GM12878 (cell line): ENCODE measurements around the gene PRKRIP1. TPM values are rescaled to one million over a fixed set of nuclear protein-coding genes. Genes with fewer than 3 reads are reported as not detected.

Source experiments
- ATAC-seq: fragments of 200-7000 bp; cut with Tn5 transposase; 3 replicates; pipeline ENCODE4 v1.9.1; 2020; ENCODE audit warnings: mild to moderate bottlenecking, moderate library complexity
- BruUV-seq: library from RNA; stranded (reverse); fragments of 400-500 nt; replicated peaks from 2 replicates; lab custom pipeline; 2021; lab: Mats Ljungman, UMichigan
- CTCF ChIA-PET: fragments of 300-600 bp; sonication (Branson Sonifier 250); formaldehyde crosslinking; extraction: SDS; loops from one replicate; lab custom pipeline; 2021; ENCODE audit warnings: inconsistent platforms; lab: Yijun Ruan, JAX
- POLR2A ChIA-PET: fragments of 350-600 bp; formaldehyde crosslinking; extraction: SDS; loops from one replicate; lab custom pipeline; 2021; ENCODE audit warnings: inconsistent platforms; lab: Charles Lee
- RAD21 ChIA-PET: fragments of 300-600 bp; sonication (Branson Sonifier 250); formaldehyde crosslinking; loops from one replicate; lab custom pipeline; 2023; ENCODE audit warnings: antibody characterized with exemption; ENCODE audit not compliant: unreplicated experiment; lab: Charles Lee
- SMC1A ChIA-PET: fragments of 300-600 bp; sonication (Branson Sonifier 250); formaldehyde crosslinking; loops from one replicate; lab custom pipeline; 2023; ENCODE audit not compliant: unreplicated experiment, uncharacterized antibody; lab: Charles Lee
- DNase-seq: peaks from one replicate; pipeline ENCODE4 v3.0.0-alpha.2; 2011; ENCODE audit warnings: low read depth, low spot score
- FAIRE-seq: peaks from 3 replicates; lab custom pipeline; 2011; peaks lifted over from hg19 to GRCh38; lab: Jason Lieb, UNC
- H2AFZ ChIP-seq: 2 replicates; pipeline ENCODE4 v1.6.0; 2011; ENCODE audit warnings: low read depth, low read length, control low read depth; ENCODE audit not compliant: control insufficient read depth
- H3K27ac ChIP-seq: 2 replicates; pipeline ENCODE4 v1.5.1; 2011; ENCODE audit warnings: control low read depth; ENCODE audit not compliant: control insufficient read depth, insufficient read depth
- H3K27me3 ChIP-seq, 2 experiments: replicated peaks in 1 of 2; 2 replicates each; pipeline versions ENCODE4 v1.6.0 to v1.6.1; 2011; ENCODE audit warnings: low read length in 1 of 2; ENCODE audit not compliant: control insufficient read depth in 2 of 2, insufficient read depth in 2 of 2
- H3K36me3 ChIP-seq, 2 experiments: 2 replicates each; pipeline ENCODE4 v1.5.1; 2011; ENCODE audit warnings: low read length in 1 of 2; ENCODE audit not compliant: control insufficient read depth in 2 of 2, insufficient read depth in 2 of 2
- H3K4me1 ChIP-seq: 2 replicates; pipeline ENCODE4 v1.6.1; 2011; ENCODE audit warnings: mild to moderate bottlenecking, low read length, moderate library complexity, mixed read lengths; ENCODE audit not compliant: control insufficient read depth, insufficient read depth
- H3K4me2 ChIP-seq: 2 replicates; pipeline ENCODE4 v1.6.0; 2011; ENCODE audit warnings: control low read depth; ENCODE audit not compliant: control insufficient read depth, insufficient read depth
- H3K4me3 ChIP-seq: fragments of 200-600 bp; sonication (generic); 2 replicates; pipeline ENCODE4 v1.5.1; 2016
- H3K79me2 ChIP-seq: 2 replicates; pipeline ENCODE4 v1.6.0; 2011; ENCODE audit warnings: low read length; ENCODE audit not compliant: control insufficient read depth, insufficient read depth
- H3K9ac ChIP-seq: 2 replicates; pipeline ENCODE4 v1.8.0; 2011; ENCODE audit warnings: low read length, control low read depth, mixed read lengths; ENCODE audit not compliant: control insufficient read depth, insufficient read depth
- H3K9me3 ChIP-seq: replicated peaks from 3 replicates; pipeline ENCODE4 v1.5.1; 2011; ENCODE audit warnings: mild to moderate bottlenecking, low read length; ENCODE audit not compliant: control insufficient read depth, insufficient read depth
- H4K20me1 ChIP-seq: 2 replicates; pipeline ENCODE4 v1.6.0; 2011; ENCODE audit not compliant: control insufficient read depth, insufficient read depth
- ATF7 ChIP-seq: fragments of 450-650 bp; IDR thresholded peaks from 2 replicates; pipeline ENCODE4 v1.6.1; 2016; ENCODE audit warnings: low read depth, mild to moderate bottlenecking
- BHLHE40 ChIP-seq, 2 experiments: fragments of 450-650 bp in 1 of 2; IDR thresholded peaks; 2 replicates each; pipeline ENCODE4 v1.6.1; 2011 to 2017; ENCODE audit warnings: low read depth in 2 of 2, borderline replicate concordance in 1 of 2, improper control_type of control experiment in 1 of 2, low read length in 1 of 2, mild to moderate bottlenecking in 1 of 2
- CREM ChIP-seq: IDR thresholded peaks from 2 replicates; pipeline ENCODE4 v1.6.1; 2014; ENCODE audit warnings: antibody characterized with exemption, low read depth
- GATAD2B ChIP-seq: fragments of 450-650 bp; conservative IDR thresholded peaks from 2 replicates; pipeline ENCODE4 v1.6.1; 2017; ENCODE audit warnings: low read depth, mild to moderate bottlenecking, moderate library complexity
- HDAC2 ChIP-seq: fragments of 200-600 bp; sonication (generic); IDR thresholded peaks from 2 replicates; pipeline ENCODE4 v1.6.1; 2017
- POLR2AphosphoS2 ChIP-seq: IDR thresholded peaks from 2 replicates; pipeline ENCODE4 v1.6.1; 2011; ENCODE audit warnings: low read depth, mild to moderate bottlenecking, low read length, improper control_type of control experiment, moderate library complexity
- POLR2AphosphoS5 ChIP-seq: IDR thresholded peaks from 2 replicates; pipeline ENCODE4 v1.6.1; 2011; ENCODE audit warnings: mild to moderate bottlenecking, low read length, inconsistent platforms
- RFX5 ChIP-seq: IDR thresholded peaks from 2 replicates; pipeline ENCODE4 v1.6.1; 2011; ENCODE audit warnings: low read depth, low read length, improper control_type of control experiment
- TCF7 ChIP-seq: IDR thresholded peaks from 2 replicates; pipeline ENCODE4 v1.6.1; 2014; ENCODE audit warnings: antibody characterized with exemption, borderline replicate concordance
- ZNF592 ChIP-seq: fragments of 450-650 bp; IDR thresholded peaks from 2 replicates; pipeline ENCODE4 v1.6.1; 2017; ENCODE audit warnings: mild to moderate bottlenecking, moderate library complexity
- ZSCAN29 ChIP-seq: fragments of 450-650 bp; IDR thresholded peaks from 2 replicates; pipeline ENCODE4 v1.6.1; 2017; ENCODE audit warnings: mild to moderate bottlenecking, moderate library complexity
- WGBS: methylation state at CpG from one replicate; pipeline ENCODE4 v1.1.6; 2016; ENCODE audit warnings: low lambda C conversion rate; ENCODE audit not compliant: insufficient replicate concordance, insufficient coverage; ENCODE audit errors: missing lambda C conversion rate; 5-methylcytosine and 5-hydroxymethylcytosine counted together
- in situ Hi-C: fragments of 300-500 bp; cut with MboI; formaldehyde crosslinking; loops from 9 replicates; pipeline ENCODE4 v1.14.3; 2018; ENCODE audit warnings: mixed read lengths
- intact Hi-C: fragments of 100-400 bp; cut with micrococcal nuclease; formaldehyde crosslinking; loops from one replicate; pipeline ENCODE4 v1.14.2; 2022; ENCODE audit not compliant: unreplicated experiment
- polyA plus RNA-seq, 11 experiments: library from polyadenylated mRNA; depleted of rRNA in 4 of 11; unstranded in 6 of 11; stranded (reverse) in 5 of 11; fragments of >200 nt; fragmentation: Nextera tagmentation in 4 of 11; fragmentation: Illumina TruSeq in 1 of 11; extraction: Ambion mirVana in 4 of 11; extraction: Trizol in 1 of 11; gene quantifications; 1 replicate in 1 of 11; 2 replicates in 10 of 11; pipeline versions ENCODE4 v1.2.1 to v1.2.3, GENCODE V29; 2011 to 2016; ENCODE audit warnings: inconsistent platforms in 2 of 11, missing spikeins in 2 of 11, low read depth in 1 of 11
- total RNA-seq, 4 experiments: library from RNA; depleted of rRNA in 3 of 4; stranded (reverse); fragments of >200 nt in 3 of 4; fragmentation: Illumina TruSeq in 1 of 4; extraction: Trizol in 1 of 4; gene quantifications; 2 replicates each; pipeline versions ENCODE4 v1.2.1 to v1.2.3, GENCODE V29; 2013 to 2021
- TF ChIP-seq, protein P1 (sequence below): fragments of 450-650 bp; conservative IDR thresholded peaks from 2 replicates; pipeline ENCODE4 v1.6.1; 2017; ENCODE audit warnings: mild to moderate bottlenecking, moderate library complexity

Gene PRKRIP1
- total and polyA plus RNA-seq, 10 of the 15 experiments (the other 5 are each of a cell fraction or from before 2014, with no cell fraction given): 17.0 to 38.4 (median 25.5) TPM

GRCh38 chr7:102436118-102436517, 40.0 kb downstream of the PRKRIP1 start (continued):
- TF ChIP-seq, protein P1, sequence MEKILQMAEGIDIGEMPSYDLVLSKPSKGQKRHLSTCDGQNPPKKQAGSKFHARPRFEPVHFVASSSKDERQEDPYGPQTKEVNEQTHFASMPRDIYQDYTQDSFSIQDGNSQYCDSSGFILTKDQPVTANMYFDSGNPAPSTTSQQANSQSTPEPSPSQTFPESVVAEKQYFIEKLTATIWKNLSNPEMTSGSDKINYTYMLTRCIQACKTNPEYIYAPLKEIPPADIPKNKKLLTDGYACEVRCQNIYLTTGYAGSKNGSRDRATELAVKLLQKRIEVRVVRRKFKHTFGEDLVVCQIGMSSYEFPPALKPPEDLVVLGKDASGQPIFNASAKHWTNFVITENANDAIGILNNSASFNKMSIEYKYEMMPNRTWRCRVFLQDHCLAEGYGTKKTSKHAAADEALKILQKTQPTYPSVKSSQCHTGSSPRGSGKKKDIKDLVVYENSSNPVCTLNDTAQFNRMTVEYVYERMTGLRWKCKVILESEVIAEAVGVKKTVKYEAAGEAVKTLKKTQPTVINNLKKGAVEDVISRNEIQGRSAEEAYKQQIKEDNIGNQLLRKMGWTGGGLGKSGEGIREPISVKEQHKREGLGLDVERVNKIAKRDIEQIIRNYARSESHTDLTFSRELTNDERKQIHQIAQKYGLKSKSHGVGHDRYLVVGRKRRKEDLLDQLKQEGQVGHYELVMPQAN: no peak
- no peak for TF ChIP-seq BHLHE40 (IDR thresholded peaks at IDR 0.05; ENCODE audit: borderline replicate concordance in 1 of 2, low read depth in 2 of 2, low read length in 1 of 2)
- TF ChIP-seq TCF7: no peak
- no peak for TF ChIP-seq CREM
- TF ChIP-seq POLR2AphosphoS2: no peak
- TF ChIP-seq GATAD2B: no peak

GRCh38 chr7:102439963-102440795, 44.0 kb downstream of the PRKRIP1 start:
- ChIA-PET SMC1A (interaction anchor here (0.9 to 5.8 kb wide), 7 partner anchors 15 to 152 kb away, joined by 3 to 76 read pairs (median 6); no protein-coding TSS in a partner anchor), RAD21 (interaction anchor here (0.6 to 9.0 kb wide), 3 partner anchors 14 to 35 kb away, joined by 3 to 115 read pairs (median 11); no protein-coding TSS in a partner anchor), CTCF (interaction anchor here (0.6 to 3.0 kb wide), 6 partner anchors 10 to 53 kb away, joined by 3 to 13 read pairs (median 3); no protein-coding TSS in a partner anchor), POLR2A (interaction anchor here (1.7 to 9.7 kb wide), 4 partner anchors 11 to 36 kb away, joined by 4 to 210 read pairs (median 15); partner anchors contain the start of gene ORAI2)
- no peak overlapping the region; the same call in 1 of the 2 replicates for H3K4me2 ChIP-seq
- no peaks in the 10 kb centered on the region for H4K20me1 ChIP-seq
- DNase-seq (no peak), ATAC-seq (no peak), FAIRE-seq (no peak)
- no peak overlapping the region for H3K4me3 ChIP-seq
- peak overlapping the region; percentile 99; the same call in 1 of the 2 replicates for H3K27ac ChIP-seq
- in situ Hi-C loops (no loop called here), intact Hi-C loops (loop anchor here (5.0 kb wide), 1 partner anchor 583 kb away; no protein-coding TSS in a partner anchor)
- H3K9ac ChIP-seq: no peak overlapping the region
- 98% methylated on average over 17 of the region's 17 CpGs for WGBS
- H3K36me3 ChIP-seq: peaks cover 13 to 16% of the 10 kb centered on the region in 2 experiments
- H3K4me1 ChIP-seq: peaks cover 44% of the 10 kb centered on the region
- H3K27me3 ChIP-seq: no peaks in the 10 kb centered on the region
- no peaks in the 10 kb centered on the region for H3K9me3 ChIP-seq
- no peak overlapping the region for H2AFZ ChIP-seq
- peaks cover 28% of the 10 kb centered on the region for H3K79me2 ChIP-seq
- BruUV-seq: no TSS peak
- no peak for TF ChIP-seq HDAC2
- no peak for TF ChIP-seq RFX5
- no peak for TF ChIP-seq TCF7
- TF ChIP-seq POLR2AphosphoS5: no peak
- TF ChIP-seq ZSCAN29: no peak
- no peak for TF ChIP-seq ATF7
- no peak for TF ChIP-seq ZNF592
